Measurements from ENCODE around the gene DNAJC1. TPM values are rescaled to one million over a fixed set of nuclear protein-coding genes. Genes with fewer than 3 reads are reported as not detected.
"Not testable (repeated sequence)": the region's sequence is repeated elsewhere in the genome, so short reads cannot be mapped to it uniquely, and the experiment has no call there.

DNAJC1 gene
- total and polyA plus RNA-seq, 11 donors: 9.5 to 68.4 (median 14.1) TPM

- H3K9me3 ChIP-seq: peaks cover 0 to 40% (median 13%) of the 10 kb centered on the region in 12 donors
- no peak overlapping the region for H3K27ac ChIP-seq
- H3K27me3 ChIP-seq: no peaks in the 10 kb centered on the region
- TF ChIP-seq POLR2A (IDR thresholded peaks at IDR 0.05): no peak
- TF ChIP-seq CTCF (IDR thresholded peaks at IDR 0.05): no peak
- no peak overlapping the region for H3K4me3 ChIP-seq
- no peak for DNase-seq
- H3K4me1 ChIP-seq: no peaks in the 10 kb centered on the region
- ATAC-seq: no peak
- H3K36me3 ChIP-seq: peaks cover 0 to 21% (median 0%) of the 10 kb centered on the region in 9 donors
- 89 to 100% (median 97%) methylated on average over 1 of the region's 1 CpG for WGBS, 4 donors
- intact Hi-C loops (cut with DNase I): no loop called here
These were observed 132.7 kb downstream of the DNAJC1 start for GRCh38 chr10:21870849-21871248.

DNA sequence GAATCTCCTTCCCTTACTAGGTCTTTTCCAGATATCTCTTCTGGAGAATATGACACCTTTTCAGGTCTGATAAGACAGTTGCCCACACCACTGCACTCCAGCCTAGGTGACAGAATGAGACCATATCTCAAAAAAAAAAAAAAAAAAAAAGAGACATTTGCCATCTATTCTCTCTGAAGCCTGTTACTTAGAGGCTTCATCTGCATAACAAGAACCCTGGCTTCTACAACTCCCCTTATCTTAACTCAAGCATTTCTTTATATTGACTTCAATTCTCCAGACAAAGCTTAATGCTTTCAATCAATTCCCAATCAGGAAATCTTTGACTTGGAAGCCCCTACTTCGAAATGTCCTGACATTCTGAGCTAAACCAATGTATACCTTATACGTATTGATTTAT, 134.4 kb downstream of the DNAJC1 start:
- H3K27me3 ChIP-seq; intact Hi-C loops (cut with DNase I); ATAC-seq; H3K4me3 ChIP-seq; H3K4me1 ChIP-seq; H3K27ac ChIP-seq; DNase-seq: not testable (repeated sequence)
- Histone ChIP-seq H3K9me3 (peaks cover 0 to 40% (median 12%) of the 10 kb centered on the region in 12 donors), H3K36me3 (peaks cover 0 to 16% (median 0%) of the 10 kb centered on the region in 9 donors)
- 93 to 96% (median 95%) methylated on average over 2 of the region's 2 CpGs for WGBS, 4 donors

DNA sequence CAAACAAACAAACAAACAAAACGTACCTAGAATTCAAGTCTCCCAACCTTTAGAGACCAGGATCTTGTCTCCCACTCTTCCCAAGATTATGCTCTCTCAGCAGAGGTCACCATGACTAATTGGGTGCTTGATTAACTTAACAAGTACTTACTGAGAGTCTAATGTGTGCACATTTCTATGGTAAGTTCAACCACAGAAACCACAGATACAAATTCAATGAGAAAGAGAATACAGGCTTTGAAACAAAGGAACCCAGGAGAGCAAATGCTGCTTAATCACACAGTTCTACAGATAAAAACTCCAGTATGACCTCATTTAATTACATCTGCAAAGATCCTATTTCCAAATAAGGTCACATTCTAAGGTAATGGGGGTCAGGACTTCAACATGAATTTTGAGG, 142.8 kb downstream of the DNAJC1 start:
- no peak for DNase-seq
- ATAC-seq: no peak
- Histone ChIP-seq H3K4me1 (no peaks in the 10 kb centered on the region), H3K4me3 (no peak overlapping the region), H3K36me3 (peaks cover 0 to 6% (median 0%) of the 10 kb centered on the region in 9 donors), H3K9me3 (no peaks in the 10 kb centered on the region), H3K27ac (no peak overlapping the region), H3K27me3 (no peaks in the 10 kb centered on the region)
- intact Hi-C loops (cut with DNase I): no loop called here
- WGBS, 4 donors: 92 to 100% (median 95%) methylated on average over 1 of the region's 1 CpG
- no peak for TF ChIP-seq CTCF (IDR thresholded peaks at IDR 0.05)
- no peak for TF ChIP-seq POLR2A (IDR thresholded peaks at IDR 0.05)

- Histone ChIP-seq H3K4me1 (no peaks in the 10 kb centered on the region), H3K27me3 (no peaks in the 10 kb centered on the region), H3K4me3 (no peak overlapping the region), H3K27ac (no peak overlapping the region), H3K9me3 (peaks cover 0 to 9% (median 0%) of the 10 kb centered on the region in 12 donors), H3K36me3 (no peaks in the 10 kb centered on the region)
- no peak for TF ChIP-seq CTCF (IDR thresholded peaks at IDR 0.05)
- no peak for TF ChIP-seq POLR2A (IDR thresholded peaks at IDR 0.05)
- ATAC-seq (no peak), DNase-seq (no peak)
- intact Hi-C loops (cut with DNase I): no loop called here
- 48 to 95% (median 50%) methylated on average over 2 of the region's 2 CpGs for WGBS, 4 donors
These were observed 145.1 kb downstream of the DNAJC1 start for GRCh38 chr10:21858455-21858854.

- no peak for ATAC-seq
- DNase-seq: no peak
- 96 to 100% (median 98%) methylated on average over 1 of the region's 1 CpG for WGBS, 4 donors
- Histone ChIP-seq H3K36me3 (no peaks in the 10 kb centered on the region), H3K4me3 (no peak overlapping the region), H3K27me3 (no peaks in the 10 kb centered on the region), H3K4me1 (no peaks in the 10 kb centered on the region), H3K9me3 (peaks cover 0 to 30% (median 15%) of the 10 kb centered on the region in 12 donors), H3K27ac (no peak overlapping the region)
- TF ChIP-seq CTCF (IDR thresholded peaks at IDR 0.05) (no peak), POLR2A (IDR thresholded peaks at IDR 0.05) (no peak)
- intact Hi-C loops (cut with DNase I): no loop called here
These were observed 153.9 kb downstream of the DNAJC1 start for GRCh38 chr10:21849607-21850006.
